HG02970 (cell line): ENCODE results near the gene MICALL1.
"Not testable (repeated sequence)": the region's sequence is repeated elsewhere in the genome, so short reads cannot be mapped to it uniquely, and the experiment has no call there.

Source experiments
- ATAC-seq: cut with Tn5 transposase; IDR thresholded peaks from one replicate; pipeline ENCODE4 v1.9.1; 2021; ENCODE audit warnings: mild to moderate bottlenecking, moderate library complexity, moderate number of reproducible peaks; ENCODE audit not compliant: unreplicated experiment, low FRiP score

MICALL1 gene

GRCh38 chr22:37953437-37954179 lies 47.5 kb downstream of the MICALL1 start, which contains the start of the genes C22orf23 and POLR2F:
C22orf23 (minus strand) TSS chr22:37953601; CDS start chr22:37953149, 452 bp downstream.
POLR2F (plus strand) TSS chr22:37953699; CDS start chr22:37953788, 89 bp downstream.
- ATAC-seq, result peak; percentile 83

- no peak for ATAC-seq
Measured at GRCh38 chr22:37954686-37955085, 48.6 kb downstream of the MICALL1 start.

GRCh38 chr22:37955825-37956397 lies 49.8 kb downstream of the MICALL1 start:
- not testable (repeated sequence) for ATAC-seq

GRCh38 chr22:37957232-37957631 lies 51.1 kb downstream of the MICALL1 start:
- ATAC-seq, result no peak

GRCh38 chr22:37959231-37959825 lies 53.2 kb downstream of the MICALL1 start:
- no peak for ATAC-seq

- ATAC-seq, result no peak
Measured at GRCh38 chr22:37961062-37961461, 55.0 kb downstream of the MICALL1 start.

GRCh38 chr22:37965940-37966664 lies 60.0 kb downstream of the MICALL1 start:
- no peak for ATAC-seq

- no peak for ATAC-seq
Measured at GRCh38 chr22:37967147-37967546, 61.0 kb downstream of the MICALL1 start.

- no peak for ATAC-seq
Measured at GRCh38 chr22:37967637-37968451, 61.7 kb downstream of the MICALL1 start.

GRCh38 chr22:37968452-37969251 lies 62.6 kb downstream of the MICALL1 start:
- ATAC-seq, result no peak

- no peak for ATAC-seq
Measured at GRCh38 chr22:37970864-37971263, 64.8 kb downstream of the MICALL1 start.

- no peak for ATAC-seq
Measured at GRCh38 chr22:37971475-37972434, 65.7 kb downstream of the MICALL1 start.

GRCh38 chr22:37972527-37972926 lies 66.4 kb downstream of the MICALL1 start:
- ATAC-seq, result no peak

GRCh38 chr22:37973271-37974170 lies 67.4 kb downstream of the MICALL1 start:
- no peak for ATAC-seq

GRCh38 chr22:37975153-37975552 lies 69.1 kb downstream of the MICALL1 start:
- ATAC-seq, result no peak

GRCh38 chr22:37976022-37976421 lies 69.9 kb downstream of the MICALL1 start:
- ATAC-seq, result not testable (repeated sequence)

GRCh38 chr22:37976547-37976946 lies 70.5 kb downstream of the MICALL1 start:
- no peak for ATAC-seq
